GM21717 (cell line): ENCODE measurements around the gene ACTN2.

Experiments
- ATAC-seq: cut with Tn5 transposase; IDR thresholded peaks from one replicate; pipeline ENCODE4 v1.9.1; 2021; ENCODE audit warnings: mild to moderate bottlenecking, moderate library complexity; ENCODE audit not compliant: unreplicated experiment

Gene ACTN2

DNA sequence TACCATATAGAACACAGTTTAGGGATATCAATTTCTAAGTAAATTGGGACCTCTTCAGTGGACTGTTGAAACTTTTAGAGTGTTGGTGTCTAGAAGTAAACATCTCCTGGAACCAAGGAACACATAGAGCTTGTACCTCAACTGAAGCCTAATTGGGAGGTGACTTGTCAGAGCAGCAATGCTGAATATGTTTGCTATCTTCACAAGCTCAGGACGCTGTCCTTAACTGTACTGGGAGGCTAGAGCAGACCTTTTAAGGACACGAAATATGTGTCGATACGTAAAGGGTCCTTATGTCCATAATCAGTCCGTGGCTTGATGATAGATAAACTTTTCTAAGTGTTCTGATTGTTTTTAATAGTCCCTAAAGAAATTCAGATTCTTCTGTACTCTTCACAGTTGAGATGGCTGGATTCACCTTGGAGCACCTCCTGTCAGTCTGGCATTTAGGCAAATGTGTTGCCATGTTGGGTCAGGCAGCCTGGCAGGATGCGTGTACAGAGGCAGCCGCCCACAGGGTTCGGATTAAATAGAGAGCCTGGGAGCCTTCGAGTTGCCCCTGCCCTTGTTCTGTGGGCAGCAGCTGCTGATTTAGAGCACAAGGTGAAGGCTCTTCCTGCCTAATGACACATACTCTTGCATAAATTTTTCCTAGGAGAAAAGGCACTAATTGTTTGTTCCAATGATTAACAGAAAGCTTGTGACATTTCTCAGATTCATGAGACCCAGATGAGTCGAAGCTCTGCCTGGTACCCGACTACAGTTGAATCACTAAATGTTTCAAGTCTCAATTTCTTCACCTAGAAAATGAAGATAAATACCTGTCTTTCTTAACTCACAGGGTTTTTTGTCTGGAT is 3.6 kb downstream of the ACTN2 start:
- no peak for ATAC-seq

DNA sequence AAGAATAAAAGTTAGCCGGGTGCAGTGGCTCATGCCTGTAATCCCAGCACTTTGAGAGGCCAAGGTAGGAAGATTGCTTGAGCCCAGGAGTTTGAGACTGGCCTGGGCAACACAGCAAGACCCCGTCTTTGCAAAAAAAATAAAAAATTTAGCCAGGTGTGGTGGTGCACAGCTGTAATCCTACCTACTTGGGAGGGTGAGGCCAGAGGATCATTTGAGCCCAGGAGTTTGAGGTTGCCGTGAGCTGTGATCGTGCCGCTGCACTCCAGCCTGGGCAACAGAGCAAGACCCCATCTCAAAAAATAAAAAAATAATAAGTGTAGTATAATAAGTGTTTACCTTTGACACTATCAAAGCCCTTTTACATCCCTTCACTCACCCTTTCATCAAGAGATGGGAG is 5.0 kb downstream of the ACTN2 start:
- ATAC-seq = no peak

DNA sequence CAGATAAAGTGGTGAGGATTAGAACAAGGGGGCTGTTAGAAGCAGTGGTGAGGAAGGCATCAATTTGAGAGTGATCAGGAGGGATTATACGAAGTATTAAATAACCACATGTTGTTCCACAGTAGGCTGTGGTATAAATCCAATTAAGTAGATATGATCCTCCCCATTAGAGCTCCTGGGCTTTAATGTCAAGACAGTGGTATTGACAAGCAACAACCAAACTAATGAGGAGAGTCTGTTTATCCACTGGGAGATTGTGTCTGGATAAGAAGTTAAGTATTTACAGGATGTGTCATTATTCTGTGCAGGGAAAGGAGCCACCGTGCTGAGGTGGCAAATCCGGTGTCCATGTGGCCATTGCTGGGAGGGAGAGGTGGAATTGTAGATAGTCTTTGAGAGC is 5.8 kb downstream of the ACTN2 start:
- ATAC-seq = no peak

GRCh38 chr1:236692742-236693141 is 6.4 kb downstream of the ACTN2 start:
- no peak for ATAC-seq

GRCh38 chr1:236699366-236699765 is 13.1 kb downstream of the ACTN2 start:
- ATAC-seq = no peak

- no peak for ATAC-seq
Measured at GRCh38 chr1:236700903-236701302, 14.6 kb downstream of the ACTN2 start.

DNA sequence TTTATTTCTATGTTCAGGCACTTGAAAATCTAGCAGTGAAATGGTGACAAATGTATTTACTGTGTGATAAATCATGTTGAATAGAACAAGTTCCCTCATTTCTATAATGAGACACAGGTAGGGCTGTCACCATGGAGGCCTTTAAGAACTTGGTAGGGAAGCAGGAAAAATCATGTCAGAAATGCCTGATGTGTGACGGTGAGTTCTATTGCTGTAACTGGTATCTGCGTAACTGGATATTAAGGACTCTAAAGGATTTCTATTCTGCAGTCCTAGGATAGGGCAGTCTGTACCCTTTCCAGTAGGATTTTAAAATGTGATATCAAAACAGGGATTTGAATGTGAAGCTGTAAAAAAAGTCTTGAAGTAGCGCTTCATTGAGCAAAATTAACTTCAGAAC is 15.5 kb downstream of the ACTN2 start:
- no peak for ATAC-seq

GRCh38 chr1:236702791-236703394 is 16.6 kb downstream of the ACTN2 start:
- ATAC-seq = no peak

- ATAC-seq = no peak
Measured at GRCh38 chr1:236705771-236706170, 19.5 kb downstream of the ACTN2 start.

DNA sequence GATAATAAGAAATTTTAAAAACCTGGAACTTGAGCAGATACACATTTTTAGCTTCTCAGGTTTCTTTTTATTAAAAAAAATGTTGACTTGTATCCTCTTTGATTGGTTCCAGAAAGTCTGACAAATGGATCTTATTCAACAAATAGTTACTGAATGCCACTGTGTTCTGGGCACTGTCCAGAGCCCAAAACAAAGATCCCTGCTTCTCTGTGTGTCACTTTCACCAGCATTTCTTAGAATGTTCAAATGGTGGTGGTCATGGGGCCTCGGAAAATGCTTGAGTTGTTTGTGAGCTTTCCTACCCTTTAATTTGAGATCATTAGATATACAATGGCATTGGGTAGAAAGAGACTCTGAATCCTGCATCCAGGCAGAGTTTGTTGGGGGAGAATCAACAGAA is 19.9 kb downstream of the ACTN2 start:
- ATAC-seq = no peak

DNA sequence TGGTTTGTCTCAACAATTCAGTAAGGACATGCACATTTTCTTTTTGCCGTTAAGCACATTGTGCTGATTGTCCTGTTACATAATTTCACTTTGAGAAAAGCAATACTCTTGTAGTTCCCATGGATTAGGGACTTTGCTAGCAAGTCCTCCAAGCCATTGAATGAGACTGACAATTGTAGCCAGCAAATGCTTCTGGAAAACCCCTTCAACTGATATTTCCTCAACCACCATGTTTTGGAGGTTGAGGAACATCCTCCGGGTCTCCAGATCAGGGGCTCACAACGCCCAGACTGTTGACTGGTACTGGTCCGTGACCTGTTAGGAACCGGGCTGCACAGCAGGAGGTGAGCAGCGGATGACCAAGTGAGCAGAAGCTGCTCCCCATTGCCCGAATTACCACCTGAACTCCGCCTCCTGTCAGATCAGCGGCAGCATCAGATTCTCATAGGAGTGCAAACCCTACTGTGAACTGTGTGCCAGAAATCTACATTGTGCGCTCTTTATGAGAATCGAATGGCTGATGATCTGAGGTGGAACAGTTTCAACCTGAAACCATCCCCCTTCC is 24.1 kb downstream of the ACTN2 start:
- ATAC-seq = no peak

GRCh38 chr1:236716160-236716559 is 29.9 kb downstream of the ACTN2 start:
- no peak for ATAC-seq

- no peak for ATAC-seq
Measured at GRCh38 chr1:236717811-236718210, 31.5 kb downstream of the ACTN2 start.

DNA sequence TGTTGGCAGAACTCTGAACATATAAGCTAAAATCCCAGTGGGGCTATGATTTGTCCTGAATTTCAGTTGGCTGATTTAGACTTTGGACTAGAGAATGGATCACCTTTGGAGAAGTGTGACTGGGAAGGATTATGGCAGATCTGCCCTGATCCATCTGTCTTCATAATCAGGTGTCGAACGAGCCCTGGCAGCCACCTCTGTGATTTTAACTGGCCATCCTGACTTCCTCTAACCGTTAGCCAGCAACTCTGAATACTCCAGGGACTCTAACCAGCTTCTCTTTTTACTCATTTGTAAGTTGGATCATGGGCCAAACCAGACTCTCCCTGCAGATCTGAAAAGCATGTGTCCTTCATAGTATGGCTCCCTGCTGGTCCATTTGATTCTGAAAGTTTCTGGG is 32.0 kb downstream of the ACTN2 start:
- ATAC-seq = no peak

- no peak for ATAC-seq
Measured at GRCh38 chr1:236720206-236720605, 33.9 kb downstream of the ACTN2 start.

- no peak for ATAC-seq
Measured at GRCh38 chr1:236720611-236721010, 34.3 kb downstream of the ACTN2 start.

DNA sequence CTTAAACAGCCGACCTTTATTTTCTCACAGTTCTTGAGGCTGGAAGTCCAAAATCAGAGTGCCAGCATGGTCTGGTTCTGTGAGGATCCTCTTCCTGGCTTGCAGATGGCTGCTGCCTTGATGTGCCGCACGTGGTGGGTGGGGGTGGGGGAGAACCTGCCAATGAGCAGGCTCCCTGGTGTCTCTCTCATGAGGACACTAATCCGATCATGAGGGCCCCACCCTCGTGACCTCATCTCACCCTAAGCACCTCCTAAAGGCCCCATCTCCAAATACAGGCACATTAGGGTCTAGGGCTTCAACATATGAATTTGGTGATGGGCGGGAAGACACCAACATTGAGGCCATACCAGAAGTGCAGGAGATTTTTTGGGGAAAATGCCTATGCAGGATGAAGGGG is 37.8 kb downstream of the ACTN2 start:
- ATAC-seq = no peak

- ATAC-seq = no peak
Measured at GRCh38 chr1:236724506-236724905, 38.2 kb downstream of the ACTN2 start.

DNA sequence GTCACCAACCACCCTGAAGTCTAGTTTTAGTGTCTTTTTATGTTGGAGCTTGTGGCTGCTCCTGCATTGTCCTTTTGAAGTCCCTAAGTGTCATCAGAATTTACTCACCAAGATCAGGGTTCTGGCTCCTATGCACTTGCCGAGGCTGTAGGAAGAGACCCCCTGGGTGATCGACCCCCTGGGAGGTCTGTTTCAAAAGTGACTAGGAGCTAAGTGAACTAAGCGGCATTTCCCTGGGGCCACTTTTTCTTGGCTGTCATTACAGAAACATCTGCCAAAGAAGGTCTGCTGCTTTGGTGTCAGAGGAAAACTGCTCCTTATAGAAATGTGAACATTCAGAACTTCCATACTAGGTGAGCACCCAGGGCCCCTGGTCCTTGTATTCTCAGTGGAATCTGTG is 39.4 kb downstream of the ACTN2 start:
- ATAC-seq = no peak

GRCh38 chr1:236727521-236727920 is 41.2 kb downstream of the ACTN2 start:
- no peak for ATAC-seq

DNA sequence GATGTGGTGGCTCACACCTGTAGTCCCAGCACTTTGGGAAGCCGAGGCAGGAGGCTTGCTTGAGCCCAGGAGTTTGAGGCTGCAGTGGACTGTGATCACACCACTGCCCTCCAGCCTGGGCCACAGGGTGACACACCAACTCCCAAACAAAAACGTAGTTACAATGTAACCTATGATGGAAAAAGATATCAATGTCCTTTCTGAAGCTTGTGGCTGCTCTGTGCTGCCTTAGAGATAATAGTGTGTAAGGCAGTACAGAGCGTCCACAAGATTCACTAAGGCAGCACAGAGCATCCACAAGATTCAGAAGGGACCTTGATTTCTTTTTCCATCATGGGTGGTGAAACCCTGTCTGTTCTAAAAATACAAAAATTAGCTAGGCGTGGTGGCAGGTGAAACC is 42.5 kb downstream of the ACTN2 start:
- ATAC-seq = no peak

GRCh38 chr1:236733653-236734052 is 47.4 kb downstream of the ACTN2 start:
- ATAC-seq = peak; percentile 54
